HL-60 (cell line): ENCODE data around the gene GNG7.

Experiments used
- GABPA ChIP-seq: IDR thresholded peaks from 2 replicates; pipeline ENCODE4 v1.6.1; 2012; ENCODE audit warnings: low read depth
- POLR2AphosphoS5 ChIP-seq: IDR thresholded peaks from 2 replicates; pipeline ENCODE4 v1.6.1; 2012; ENCODE audit warnings: low read depth
- SPI1 ChIP-seq: IDR thresholded peaks from 2 replicates; pipeline ENCODE4 v1.6.1; 2012; ENCODE audit warnings: low read depth, mild to moderate bottlenecking, borderline replicate concordance
- TF ChIP-seq, protein P1 (sequence below): IDR thresholded peaks from one replicate; pipeline ENCODE4 v1.5.1; 2011; ENCODE audit warnings: low read length, control low read depth, inconsistent platforms; ENCODE audit not compliant: insufficient read depth
- TF ChIP-seq, protein P2 (sequence below): IDR thresholded peaks from 2 replicates; pipeline ENCODE4 v1.6.1; 2012; ENCODE audit warnings: low read depth; ENCODE audit not compliant: insufficient replicate concordance

GRCh38 chr19:2468596-2468995 is 233.9 kb downstream of the GNG7 start:
- TF ChIP-seq, protein P1, sequence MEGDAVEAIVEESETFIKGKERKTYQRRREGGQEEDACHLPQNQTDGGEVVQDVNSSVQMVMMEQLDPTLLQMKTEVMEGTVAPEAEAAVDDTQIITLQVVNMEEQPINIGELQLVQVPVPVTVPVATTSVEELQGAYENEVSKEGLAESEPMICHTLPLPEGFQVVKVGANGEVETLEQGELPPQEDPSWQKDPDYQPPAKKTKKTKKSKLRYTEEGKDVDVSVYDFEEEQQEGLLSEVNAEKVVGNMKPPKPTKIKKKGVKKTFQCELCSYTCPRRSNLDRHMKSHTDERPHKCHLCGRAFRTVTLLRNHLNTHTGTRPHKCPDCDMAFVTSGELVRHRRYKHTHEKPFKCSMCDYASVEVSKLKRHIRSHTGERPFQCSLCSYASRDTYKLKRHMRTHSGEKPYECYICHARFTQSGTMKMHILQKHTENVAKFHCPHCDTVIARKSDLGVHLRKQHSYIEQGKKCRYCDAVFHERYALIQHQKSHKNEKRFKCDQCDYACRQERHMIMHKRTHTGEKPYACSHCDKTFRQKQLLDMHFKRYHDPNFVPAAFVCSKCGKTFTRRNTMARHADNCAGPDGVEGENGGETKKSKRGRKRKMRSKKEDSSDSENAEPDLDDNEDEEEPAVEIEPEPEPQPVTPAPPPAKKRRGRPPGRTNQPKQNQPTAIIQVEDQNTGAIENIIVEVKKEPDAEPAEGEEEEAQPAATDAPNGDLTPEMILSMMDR, result no peak
- TF ChIP-seq GABPA (no peak), POLR2AphosphoS5 (no peak), SPI1 (no peak)
- TF ChIP-seq, protein P2, sequence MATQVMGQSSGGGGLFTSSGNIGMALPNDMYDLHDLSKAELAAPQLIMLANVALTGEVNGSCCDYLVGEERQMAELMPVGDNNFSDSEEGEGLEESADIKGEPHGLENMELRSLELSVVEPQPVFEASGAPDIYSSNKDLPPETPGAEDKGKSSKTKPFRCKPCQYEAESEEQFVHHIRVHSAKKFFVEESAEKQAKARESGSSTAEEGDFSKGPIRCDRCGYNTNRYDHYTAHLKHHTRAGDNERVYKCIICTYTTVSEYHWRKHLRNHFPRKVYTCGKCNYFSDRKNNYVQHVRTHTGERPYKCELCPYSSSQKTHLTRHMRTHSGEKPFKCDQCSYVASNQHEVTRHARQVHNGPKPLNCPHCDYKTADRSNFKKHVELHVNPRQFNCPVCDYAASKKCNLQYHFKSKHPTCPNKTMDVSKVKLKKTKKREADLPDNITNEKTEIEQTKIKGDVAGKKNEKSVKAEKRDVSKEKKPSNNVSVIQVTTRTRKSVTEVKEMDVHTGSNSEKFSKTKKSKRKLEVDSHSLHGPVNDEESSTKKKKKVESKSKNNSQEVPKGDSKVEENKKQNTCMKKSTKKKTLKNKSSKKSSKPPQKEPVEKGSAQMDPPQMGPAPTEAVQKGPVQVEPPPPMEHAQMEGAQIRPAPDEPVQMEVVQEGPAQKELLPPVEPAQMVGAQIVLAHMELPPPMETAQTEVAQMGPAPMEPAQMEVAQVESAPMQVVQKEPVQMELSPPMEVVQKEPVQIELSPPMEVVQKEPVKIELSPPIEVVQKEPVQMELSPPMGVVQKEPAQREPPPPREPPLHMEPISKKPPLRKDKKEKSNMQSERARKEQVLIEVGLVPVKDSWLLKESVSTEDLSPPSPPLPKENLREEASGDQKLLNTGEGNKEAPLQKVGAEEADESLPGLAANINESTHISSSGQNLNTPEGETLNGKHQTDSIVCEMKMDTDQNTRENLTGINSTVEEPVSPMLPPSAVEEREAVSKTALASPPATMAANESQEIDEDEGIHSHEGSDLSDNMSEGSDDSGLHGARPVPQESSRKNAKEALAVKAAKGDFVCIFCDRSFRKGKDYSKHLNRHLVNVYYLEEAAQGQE, result no peak
